ENCODE measurements around the gene TMEM45B.
"Not testable (repeated sequence)": the region's sequence is repeated elsewhere in the genome, so short reads cannot be mapped to it uniquely, and the experiment has no call there.

Gene TMEM45B

GRCh38 chr11:129815596-129816461 lies at the start of gene TMEM45B:
TMEM45B (plus strand) TSS chr11:129815848; CDS start chr11:129852483, 36,635 bp downstream.
- H3K9ac ChIP-seq, result no peak within 1 kb of the TSS
- H3K4me1 ChIP-seq, result peaks cover 0 to 7% (median 0%) of the 10 kb centered on the region in 10 experiments; a peak in 2 of 20 replicates
- H3K9me3 ChIP-seq (replicated peaks in 1 of 11), result peaks cover 22 to 30% (median 24%) of the 10 kb centered on the region in 11 experiments; a peak in 21 of 22 replicates
- no peak within 1 kb of the TSS for H3K4me2 ChIP-seq
- H4K20me1 ChIP-seq, result no peaks in the 10 kb centered on the region
- no peaks in the 10 kb centered on the region for H3K27me3 ChIP-seq
- no peaks in the 10 kb centered on the region for H3K36me3 ChIP-seq
- H3K4me3 ChIP-seq, result no peak within 1 kb of the TSS
- H3K27ac ChIP-seq, result no peak within 1 kb of the TSS
- TF ChIP-seq Cebpa-rat (IDR thresholded peaks at IDR 0.05), result no peak

- Histone ChIP-seq H3K4me2 (no peak overlapping the region), H3K4me3 (no peak overlapping the region), H3K27ac (no peak overlapping the region), H3K36me3 (no peaks in the 10 kb centered on the region), H3K27me3 (no peaks in the 10 kb centered on the region), H3K4me1 (peaks cover 0 to 12% (median 10%) of the 10 kb centered on the region in 10 experiments; a peak in 14 of 20 replicates), H4K20me1 (no peaks in the 10 kb centered on the region), H3K9me3 (replicated peaks in 1 of 11) (peaks cover 0 to 26% (median 14%) of the 10 kb centered on the region in 11 experiments; a peak in 10 of 22 replicates), H3K9ac (no peak overlapping the region)
- TF ChIP-seq Cebpa-rat (IDR thresholded peaks at IDR 0.05), result no peak
These were observed 48.6 kb upstream of the TMEM45B start for GRCh38 chr11:129766898-129767604.

DNA sequence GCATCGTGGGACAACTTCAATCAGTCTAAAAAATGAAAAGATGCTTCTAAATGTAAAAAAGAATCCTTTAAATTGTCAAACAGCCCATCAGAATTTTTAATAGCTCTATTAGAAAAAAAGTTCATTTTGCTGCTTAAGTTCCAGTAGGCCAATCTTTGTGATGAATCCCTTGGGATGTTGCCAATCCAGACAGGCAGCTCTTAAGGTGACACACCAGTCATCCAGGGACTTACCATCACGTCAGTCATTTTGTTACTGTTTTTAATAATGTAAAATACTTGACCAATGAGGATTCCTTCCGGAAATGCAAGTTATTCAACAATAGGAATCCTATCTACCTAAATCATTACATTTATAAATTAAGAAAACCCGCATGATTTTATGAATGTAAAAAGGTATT lies 47.8 kb upstream of the TMEM45B start:
- Histone ChIP-seq H3K27ac (no peak overlapping the region), H3K27me3 (no peaks in the 10 kb centered on the region), H4K20me1 (no peaks in the 10 kb centered on the region), H3K4me2 (no peak overlapping the region), H3K9ac (no peak overlapping the region), H3K4me1 (peaks cover 0 to 12% (median 10%) of the 10 kb centered on the region in 10 experiments; a peak in 14 of 20 replicates), H3K4me3 (no peak overlapping the region), H3K36me3 (no peaks in the 10 kb centered on the region), H3K9me3 (replicated peaks in 1 of 11) (peaks cover 0 to 34% (median 16%) of the 10 kb centered on the region in 11 experiments; a peak in 12 of 22 replicates)
- TF ChIP-seq Cebpa-rat (IDR thresholded peaks at IDR 0.05), result no peak

GRCh38 chr11:129768356-129768755 lies 47.3 kb upstream of the TMEM45B start:
- H3K4me3 ChIP-seq, result no peak overlapping the region
- H3K4me1 ChIP-seq, result peaks cover 0 to 10% (median 8%) of the 10 kb centered on the region in 10 experiments; a peak in 14 of 20 replicates
- no peaks in the 10 kb centered on the region for H3K27me3 ChIP-seq
- peaks cover 0 to 38% (median 17%) of the 10 kb centered on the region in 11 experiments; a peak in 12 of 22 replicates for H3K9me3 ChIP-seq (replicated peaks in 1 of 11)
- H3K27ac ChIP-seq, result no peak overlapping the region
- H3K36me3 ChIP-seq, result no peaks in the 10 kb centered on the region
- no peaks in the 10 kb centered on the region for H4K20me1 ChIP-seq
- H3K4me2 ChIP-seq, result no peak overlapping the region
- H3K9ac ChIP-seq, result no peak overlapping the region
- no peak for TF ChIP-seq Cebpa-rat (IDR thresholded peaks at IDR 0.05)

DNA sequence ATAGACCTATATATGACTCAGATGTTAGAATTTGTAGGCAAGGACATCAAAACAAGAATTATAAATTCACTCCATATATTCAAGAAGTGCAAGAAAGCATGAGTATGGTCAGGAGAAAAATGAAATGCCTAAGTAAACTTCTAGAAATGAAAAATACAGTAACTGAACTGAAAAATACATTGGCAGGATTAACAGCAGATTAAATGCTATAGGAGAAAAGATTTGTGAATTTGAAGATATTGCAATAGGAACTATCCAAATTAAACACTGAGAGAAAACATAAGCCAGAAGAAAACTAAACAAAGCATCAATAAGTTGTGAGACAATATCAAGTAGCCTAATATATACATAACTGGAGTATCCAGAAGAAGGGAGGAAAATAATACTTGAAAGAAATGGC lies 46.6 kb upstream of the TMEM45B start:
- Histone ChIP-seq H3K27ac (no peak overlapping the region), H3K36me3 (no peaks in the 10 kb centered on the region), H3K4me3 (no peak overlapping the region), H4K20me1 (no peaks in the 10 kb centered on the region), H3K27me3 (no peaks in the 10 kb centered on the region), H3K9ac (no peak overlapping the region), H3K4me2 (no peak overlapping the region), H3K9me3 (replicated peaks in 1 of 11) (peaks cover 0 to 32% (median 19%) of the 10 kb centered on the region in 11 experiments; a peak in 11 of 22 replicates), H3K4me1 (peaks cover 0 to 3% (median under 1%) of the 10 kb centered on the region in 10 experiments; a peak in 11 of 20 replicates)
- no peak for TF ChIP-seq Cebpa-rat (IDR thresholded peaks at IDR 0.05)

GRCh38 chr11:129770993-129771392 lies 44.7 kb upstream of the TMEM45B start:
- no peaks in the 10 kb centered on the region for H3K27me3 ChIP-seq
- peaks cover 0 to 32% (median 19%) of the 10 kb centered on the region in 11 experiments; a peak in 11 of 22 replicates for H3K9me3 ChIP-seq (replicated peaks in 1 of 11)
- H3K4me1 ChIP-seq, result no peaks in the 10 kb centered on the region
- no peak overlapping the region for H3K4me3 ChIP-seq
- H4K20me1 ChIP-seq, result no peaks in the 10 kb centered on the region
- H3K4me2 ChIP-seq, result no peak overlapping the region
- no peak for TF ChIP-seq Cebpa-rat (IDR thresholded peaks at IDR 0.05)
- H3K36me3 ChIP-seq, result no peaks in the 10 kb centered on the region
- H3K27ac ChIP-seq, result no peak overlapping the region
- H3K9ac ChIP-seq, result no peak overlapping the region

DNA sequence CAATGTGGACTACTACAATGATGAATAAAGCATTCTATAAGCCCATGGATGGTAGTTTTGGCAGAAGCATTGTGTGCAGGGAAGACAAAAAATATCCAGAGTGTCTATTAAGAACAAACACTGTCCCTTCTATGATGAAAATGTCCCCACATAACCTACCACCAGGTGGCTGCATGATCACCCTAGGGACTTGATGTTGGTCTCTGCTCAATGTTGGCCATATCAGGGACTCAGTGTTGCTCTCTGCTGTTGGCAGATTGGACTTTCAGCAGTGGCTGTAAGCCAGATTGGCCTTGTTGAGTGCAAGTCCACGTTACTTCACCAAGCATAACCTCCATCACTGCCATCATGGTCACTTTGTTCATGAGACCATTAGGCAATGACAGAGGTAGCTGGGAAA lies 44.2 kb upstream of the TMEM45B start:
- H3K9me3 ChIP-seq (replicated peaks in 1 of 11), result peaks cover 0 to 32% (median 19%) of the 10 kb centered on the region in 11 experiments; a peak in 11 of 22 replicates
- not testable (repeated sequence) for H3K4me2 ChIP-seq, H3K27ac ChIP-seq, H3K4me3 ChIP-seq, H3K27me3 ChIP-seq, H4K20me1 ChIP-seq, H3K9ac ChIP-seq, H3K4me1 ChIP-seq, H3K36me3 ChIP-seq

DNA sequence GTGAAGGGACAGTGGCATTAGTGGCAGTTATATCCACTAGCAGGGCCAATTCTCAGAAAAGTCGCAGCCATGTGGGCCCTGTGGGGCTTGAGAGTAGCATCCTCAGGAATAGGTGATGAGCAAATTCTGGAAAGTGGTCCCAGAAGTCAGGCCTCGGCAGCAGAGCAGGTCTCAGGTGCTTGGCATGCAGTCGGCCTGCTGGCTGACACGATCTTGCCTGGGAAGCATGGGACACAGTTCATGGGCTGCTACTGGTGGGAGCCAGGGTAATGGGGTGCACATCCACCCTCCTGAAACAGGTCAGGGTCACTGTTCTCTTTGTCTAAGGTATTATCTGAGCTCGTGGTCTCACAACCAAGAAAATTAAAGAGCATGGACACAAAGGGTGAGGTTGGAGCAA lies 36.8 kb upstream of the TMEM45B start:
- Histone ChIP-seq H3K4me3 (no peak overlapping the region), H3K36me3 (no peaks in the 10 kb centered on the region), H3K9ac (no peak overlapping the region), H4K20me1 (no peaks in the 10 kb centered on the region), H3K4me1 (no peaks in the 10 kb centered on the region), H3K9me3 (replicated peaks in 1 of 11) (no peaks in the 10 kb centered on the region; a peak in 1 of 22 replicates), H3K27ac (no peak overlapping the region), H3K27me3 (no peaks in the 10 kb centered on the region), H3K4me2 (no peak overlapping the region)
- no peak for TF ChIP-seq Cebpa-rat (IDR thresholded peaks at IDR 0.05)

DNA sequence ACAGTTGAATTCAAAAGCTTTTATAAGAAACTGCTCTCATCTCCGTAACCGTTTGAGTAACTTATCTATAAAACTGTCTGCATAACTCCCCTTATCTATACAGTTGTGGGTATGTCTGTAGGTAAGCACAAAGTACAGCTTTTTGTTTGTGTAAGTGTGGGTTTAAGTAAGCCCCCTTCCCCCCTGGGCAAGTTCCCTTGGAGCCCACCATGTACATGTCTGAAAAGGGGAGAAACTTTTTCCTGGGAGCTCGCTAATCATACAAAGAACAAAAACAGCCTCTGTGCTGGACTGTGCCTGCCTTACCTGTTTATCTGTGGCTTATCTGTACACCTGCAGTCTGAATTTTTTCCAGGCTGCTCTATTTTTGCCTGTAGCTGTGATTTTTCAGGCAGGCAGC lies 36.3 kb upstream of the TMEM45B start:
- no peak for TF ChIP-seq Cebpa-rat (IDR thresholded peaks at IDR 0.05)
- Histone ChIP-seq H3K4me2 (no peak overlapping the region), H3K36me3 (no peaks in the 10 kb centered on the region), H3K27ac (no peak overlapping the region), H3K9me3 (replicated peaks in 1 of 11) (no peaks in the 10 kb centered on the region), H4K20me1 (no peaks in the 10 kb centered on the region), H3K27me3 (no peaks in the 10 kb centered on the region), H3K4me3 (no peak overlapping the region), H3K9ac (no peak overlapping the region), H3K4me1 (no peaks in the 10 kb centered on the region)

Measured in BLaER1 treated with 17β-estradiol and CSF1 and Interleukin-3, amounts not matched to agents 10 nM and 100 nM (cell line).